HG03196 (cell line): ENCODE data around the gene SH3PXD2A.

Experiments used
- ATAC-seq: cut with Tn5 transposase; IDR thresholded peaks from one replicate; pipeline ENCODE4 v1.9.1; 2021; ENCODE audit not compliant: unreplicated experiment

Gene SH3PXD2A

GRCh38 chr10:103729851-103730250, 125.5 kb downstream of the SH3PXD2A start:
- no peak for ATAC-seq

- ATAC-seq = no peak
These were observed 127.2 kb downstream of the SH3PXD2A start for GRCh38 chr10:103727991-103728689.

GRCh38 chr10:103727546-103727963, 127.8 kb downstream of the SH3PXD2A start:
- ATAC-seq = no peak

GRCh38 chr10:103726637-103727036, 128.7 kb downstream of the SH3PXD2A start:
- ATAC-seq = no peak

GRCh38 chr10:103725242-103725641, 130.1 kb downstream of the SH3PXD2A start:
- ATAC-seq = no peak

DNA sequence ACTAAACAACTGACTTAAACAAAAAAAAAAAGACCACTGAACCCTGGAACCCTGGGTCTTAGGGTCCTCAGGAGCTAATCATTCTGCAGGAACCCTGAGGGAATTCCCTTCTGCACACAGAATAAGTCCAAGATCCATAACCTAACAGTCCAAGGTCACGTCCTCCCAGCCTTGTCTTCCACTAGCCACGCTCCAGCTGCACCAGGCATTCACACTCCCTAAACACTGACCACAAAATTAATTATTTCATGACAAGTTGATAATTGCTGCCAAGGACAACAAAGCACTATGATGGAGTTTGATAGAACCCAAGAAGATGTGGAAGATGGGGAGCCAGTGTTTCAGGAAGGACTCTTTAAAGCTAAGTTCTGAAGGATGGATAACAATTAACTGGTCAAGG, 130.6 kb downstream of the SH3PXD2A start:
- no peak for ATAC-seq

DNA sequence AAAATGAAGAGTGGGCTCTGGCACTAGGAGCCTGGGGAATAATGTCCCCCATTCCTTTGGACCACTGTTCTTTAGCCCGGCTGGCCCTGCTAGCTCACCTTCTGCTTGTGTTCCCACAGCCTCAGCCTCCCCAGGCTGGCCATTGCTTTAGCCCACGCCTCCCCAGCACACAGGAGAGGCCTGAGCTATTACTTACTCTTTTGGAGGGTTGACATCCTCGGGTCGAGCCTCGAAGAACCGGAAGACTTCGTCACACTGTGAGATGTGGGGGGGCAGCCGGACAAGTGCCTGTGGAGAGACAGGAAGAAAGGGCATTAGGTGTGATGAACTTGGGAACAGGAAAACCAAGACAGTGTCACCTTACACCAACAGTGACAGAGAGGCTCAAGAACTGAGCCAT, 131.3 kb downstream of the SH3PXD2A start:
- no peak for ATAC-seq

- no peak for ATAC-seq
These were observed 131.8 kb downstream of the SH3PXD2A start for GRCh38 chr10:103723557-103723956.

DNA sequence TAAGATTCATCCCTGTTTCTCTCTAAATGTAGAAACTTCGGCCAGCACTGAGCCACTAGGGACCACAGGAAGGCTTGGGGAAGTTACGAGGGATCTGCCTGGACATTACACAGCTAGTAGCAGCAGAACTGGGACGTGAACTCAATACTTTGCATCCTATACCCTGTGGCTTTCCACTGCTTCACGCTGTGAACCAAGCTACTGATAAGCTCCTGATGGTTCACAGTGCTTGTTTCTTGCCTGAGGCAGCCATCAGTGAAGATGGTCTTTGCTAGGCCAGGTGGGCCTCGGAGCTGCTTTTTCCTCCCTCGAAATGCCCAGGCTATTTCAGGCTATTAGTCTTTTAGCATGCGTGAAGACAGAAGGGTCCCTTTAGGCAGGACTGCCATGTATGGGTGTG, 132.7 kb downstream of the SH3PXD2A start:
- ATAC-seq = no peak

DNA sequence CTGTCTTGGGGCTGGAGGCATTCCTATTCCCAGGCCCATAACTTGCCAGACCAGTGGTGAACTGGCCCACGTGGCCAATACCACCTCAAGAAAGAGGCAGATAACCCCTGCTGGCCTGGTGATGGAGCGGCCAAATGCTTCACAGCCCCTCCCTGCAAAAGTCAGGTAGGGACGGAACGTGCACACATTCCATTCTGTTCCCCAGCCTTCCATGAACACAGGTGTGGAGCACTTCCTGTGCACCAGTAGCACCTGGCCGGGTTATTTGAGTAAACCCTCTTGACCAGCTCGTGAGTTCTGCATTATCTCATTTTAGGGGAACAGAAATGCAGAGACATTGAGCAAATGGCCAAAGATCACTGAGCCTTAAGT, 134.4 kb downstream of the SH3PXD2A start:
- no peak for ATAC-seq

DNA sequence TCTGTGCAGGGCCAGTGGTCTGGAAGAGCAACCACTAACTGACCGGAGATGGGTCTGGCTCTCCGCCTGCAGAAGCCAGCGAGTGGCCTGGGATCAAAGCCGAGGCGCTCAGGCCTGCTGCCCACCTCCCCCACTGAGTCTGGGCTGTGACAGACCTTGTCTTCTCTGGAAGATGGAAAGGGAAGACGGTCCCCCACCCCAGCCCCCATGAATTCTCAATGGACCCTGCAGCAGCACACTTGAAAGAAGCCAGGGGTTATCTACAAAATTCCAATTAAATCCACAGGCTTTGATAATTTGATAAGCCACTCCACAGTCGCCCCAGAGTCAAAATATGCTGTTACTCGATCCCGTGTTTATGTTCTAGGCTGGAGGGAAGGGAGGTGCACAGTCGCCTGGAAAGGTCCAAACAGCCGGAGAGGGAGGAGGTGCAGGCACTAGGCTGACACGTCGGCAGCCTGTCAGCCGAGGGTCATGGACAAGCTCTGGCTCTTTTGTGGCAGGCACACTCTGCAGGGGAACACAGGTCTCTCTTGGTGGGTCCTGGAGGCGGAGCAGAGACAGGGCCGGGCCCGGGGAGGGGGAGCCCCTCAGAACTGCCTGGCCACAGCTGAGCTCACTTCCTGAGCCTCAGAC, 134.9 kb downstream of the SH3PXD2A start:
- ATAC-seq = no peak

- ATAC-seq = no peak
These were observed 136.3 kb downstream of the SH3PXD2A start for GRCh38 chr10:103719036-103719435.

- no peak for ATAC-seq
These were observed 137.1 kb downstream of the SH3PXD2A start for GRCh38 chr10:103718247-103718620.

- no peak for ATAC-seq
These were observed 137.8 kb downstream of the SH3PXD2A start for GRCh38 chr10:103717341-103718246.

GRCh38 chr10:103716206-103717160, 138.9 kb downstream of the SH3PXD2A start:
- ATAC-seq = no peak

DNA sequence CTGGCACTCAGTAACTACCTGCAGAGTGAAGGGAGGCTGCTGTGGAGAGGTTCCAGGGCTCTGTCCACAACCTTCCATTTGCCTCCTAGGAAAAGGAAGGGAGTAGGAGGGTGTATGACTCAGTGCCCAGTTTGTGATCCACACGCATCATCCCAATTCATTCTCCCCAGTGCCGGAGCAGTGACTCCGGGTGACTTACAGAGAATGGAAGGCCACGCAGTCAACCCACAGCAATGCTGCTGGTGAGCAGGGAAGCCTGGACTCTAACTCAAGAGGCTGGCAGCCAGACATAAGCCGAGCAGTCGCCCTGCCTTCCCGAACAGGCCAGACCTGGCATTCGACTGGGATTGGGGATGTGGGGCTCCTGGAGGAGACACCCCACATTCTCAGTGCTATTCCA, 139.9 kb downstream of the SH3PXD2A start:
- ATAC-seq = no peak

GRCh38 chr10:103714232-103714891, 141.0 kb downstream of the SH3PXD2A start:
- no peak for ATAC-seq

GRCh38 chr10:103713676-103714075, 141.7 kb downstream of the SH3PXD2A start:
- ATAC-seq = no peak

DNA sequence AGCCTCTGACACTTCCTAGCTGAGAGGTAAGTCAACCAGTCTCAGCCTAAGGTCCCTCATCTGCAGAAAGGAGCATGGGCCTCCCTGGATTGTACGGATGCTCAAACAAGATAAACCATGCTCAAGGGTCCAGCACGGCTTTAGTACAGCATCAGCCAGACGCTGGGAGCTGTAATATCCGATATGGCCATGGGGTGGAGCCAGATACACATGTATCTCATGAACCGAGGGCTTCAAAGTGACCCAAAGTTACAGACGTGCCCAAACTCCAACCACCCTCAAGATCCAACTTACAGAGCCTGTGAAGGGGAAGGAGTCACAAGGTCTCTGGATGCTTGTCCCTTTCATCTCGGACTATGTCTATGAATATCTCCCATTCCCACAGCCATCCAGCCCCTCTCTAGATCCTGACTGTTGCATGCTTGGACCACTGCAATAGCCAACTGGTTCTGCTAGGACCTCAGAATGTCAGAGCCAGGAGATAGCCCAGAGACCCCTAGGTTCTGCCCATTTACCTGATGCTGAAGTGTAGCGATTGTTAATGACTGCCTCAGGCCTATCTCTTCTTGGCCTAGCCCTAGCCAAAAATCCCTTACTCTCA, 142.4 kb downstream of the SH3PXD2A start:
- ATAC-seq = no peak

- no peak for ATAC-seq
These were observed 143.2 kb downstream of the SH3PXD2A start for GRCh38 chr10:103712146-103712545.
